GM11168 (cell line): Measurements from ENCODE around the gene MRLN.

Experiments
- in situ Hi-C: fragments of 300-500 bp; cut with MboI; formaldehyde crosslinking; loops from one replicate; pipeline ENCODE4 v1.12.0; 2022; ENCODE audit warnings: low sequenced_read_pairs; ENCODE audit not compliant: unreplicated experiment

MRLN gene

GRCh38 chr10:59709395-59710125 is 43.7 kb downstream of the MRLN start, which contains the start of gene SLC16A9:
TSS of gene SLC16A9 (minus strand) at chr10:59709850. CDS start at chr10:59684291, 25,559 bp downstream.
- in situ Hi-C loops: no loop called here

- in situ Hi-C loops: no loop called here
Observed at GRCh38 chr10:59708816-59709394, 44.4 kb downstream of the MRLN start.

- in situ Hi-C loops: no loop called here
Observed at GRCh38 chr10:59706851-59707797, 46.1 kb downstream of the MRLN start.

- in situ Hi-C loops: no loop called here
Observed at GRCh38 chr10:59705931-59706330, 47.3 kb downstream of the MRLN start.

GRCh38 chr10:59704630-59705029 is 48.6 kb downstream of the MRLN start:
- in situ Hi-C loops: no loop called here

GRCh38 chr10:59702347-59702746 is 50.9 kb downstream of the MRLN start:
- in situ Hi-C loops: no loop called here

- in situ Hi-C loops: no loop called here
Observed at GRCh38 chr10:59700709-59701108, 52.5 kb downstream of the MRLN start.

GRCh38 chr10:59698326-59698725 is 54.9 kb downstream of the MRLN start:
- in situ Hi-C loops: no loop called here

- in situ Hi-C loops: no loop called here
Observed at GRCh38 chr10:59695637-59696036, 57.6 kb downstream of the MRLN start.

- in situ Hi-C loops: no loop called here
Observed at GRCh38 chr10:59694936-59695335, 58.3 kb downstream of the MRLN start.

- in situ Hi-C loops: no loop called here
Observed at GRCh38 chr10:59692113-59692512, 61.1 kb downstream of the MRLN start.

- in situ Hi-C loops: no loop called here
Observed at GRCh38 chr10:59688921-59689351, 64.3 kb downstream of the MRLN start.

GRCh38 chr10:59687657-59688056 is 65.6 kb downstream of the MRLN start:
- in situ Hi-C loops: no loop called here
